DOHH2 (cell line): ENCODE results near the gene FRRS1.

ENCODE experiments used
- H3F3A ChIP-seq: fragments of 200-600 bp; sonication (generic), shearing (Covaris generic); 2 replicates; pipeline ENCODE4 v1.6.0; 2016; ENCODE audit warnings: antibody characterized with exemption, mild to moderate bottlenecking; ENCODE audit not compliant: control insufficient read depth, insufficient read depth
- H3K27ac ChIP-seq: fragments of 200-600 bp; sonication (generic); 2 replicates; pipeline ENCODE4 v1.5.1; 2014; ENCODE audit warnings: low read depth, mild to moderate bottlenecking, low read length, moderate library complexity
- H3K27me3 ChIP-seq: fragments of 200-600 bp; sonication (generic); 2 replicates; pipeline ENCODE4 v1.6.1; 2014; ENCODE audit warnings: mild to moderate bottlenecking, low read length, mixed read lengths; ENCODE audit not compliant: control insufficient read depth
- H3K36me3 ChIP-seq: fragments of 200-600 bp; sonication (generic); 2 replicates; pipeline ENCODE4 v1.6.1; 2014; ENCODE audit warnings: mild to moderate bottlenecking, low read length, moderate library complexity, mixed read lengths; ENCODE audit not compliant: control insufficient read depth
- H3K4me1 ChIP-seq: fragments of 200-600 bp; sonication (generic); 2 replicates; pipeline ENCODE4 v1.6.1; 2014; ENCODE audit warnings: mild to moderate bottlenecking, low read length, mixed read lengths; ENCODE audit not compliant: control insufficient read depth
- H3K4me2 ChIP-seq: fragments of 200-600 bp; sonication (generic); 2 replicates; pipeline ENCODE4 v1.6.0; 2014; ENCODE audit warnings: mild to moderate bottlenecking, low read length, moderate library complexity
- H3K4me3 ChIP-seq: fragments of 200-600 bp; sonication (generic); 2 replicates; pipeline ENCODE4 v1.5.1; 2014; ENCODE audit warnings: mild to moderate bottlenecking, low read length, mixed read lengths
- H3K79me2 ChIP-seq: fragments of 200-600 bp; sonication (generic); 2 replicates; pipeline ENCODE4 v1.6.1; 2014; ENCODE audit warnings: mild to moderate bottlenecking, low read length, mixed read lengths; ENCODE audit not compliant: control insufficient read depth
- H3K9me2 ChIP-seq: fragments of 200-600 bp; sonication (generic); replicated peaks from 2 replicates; pipeline ENCODE4 v1.6.1; 2014; ENCODE audit warnings: mild to moderate bottlenecking, low read length, mixed read lengths; ENCODE audit not compliant: control insufficient read depth
- H3K9me3 ChIP-seq: fragments of 200-600 bp; sonication (generic); 2 replicates; pipeline ENCODE4 v1.6.1; 2014; ENCODE audit warnings: antibody characterized with exemption, low read length, mixed read lengths; ENCODE audit not compliant: control insufficient read depth, insufficient read depth
- H4K20me1 ChIP-seq: fragments of 200-600 bp; sonication (generic); 2 replicates; pipeline ENCODE4 v1.6.0; 2014; ENCODE audit warnings: low read depth, mild to moderate bottlenecking, antibody characterized with exemption, low read length, moderate library complexity; ENCODE audit not compliant: control insufficient read depth, insufficient read depth
- EZH2phosphoT487 ChIP-seq: fragments of 200-600 bp; sonication (generic); IDR thresholded peaks from 2 replicates; pipeline ENCODE4 v1.6.1; 2017; ENCODE audit warnings: borderline replicate concordance, mild to moderate bottlenecking, antibody characterized with exemption, low read length, moderate library complexity, mixed read lengths
- TF ChIP-seq, protein P1 (sequence below): fragments of 200-600 bp; sonication (generic); IDR thresholded peaks from one replicate; pipeline ENCODE4 v1.5.1; 2014; ENCODE audit warnings: antibody characterized with exemption, mild to moderate bottlenecking, low read depth, low read length; ENCODE audit not compliant: poor library complexity, severe bottlenecking

Gene FRRS1

GRCh38 chr1:99811075-99811474 lies 44.6 kb upstream of the FRRS1 start:
- Histone ChIP-seq H3F3A (no peaks in the 10 kb centered on the region), H3K79me2 (no peaks in the 10 kb centered on the region), H3K4me1 (peaks cover 15% of the 10 kb centered on the region), H3K27me3 (peaks cover 5% of the 10 kb centered on the region; the same call in 1 of the 2 replicates), H3K36me3 (no peaks in the 10 kb centered on the region), H3K27ac (no peak overlapping the region), H3K4me2 (no peak overlapping the region), H3K4me3 (no peak overlapping the region), H3K9me3 (no peaks in the 10 kb centered on the region), H3K9me2 (no peaks in the 10 kb centered on the region), H4K20me1 (no peaks in the 10 kb centered on the region)
- TF ChIP-seq, protein P1, sequence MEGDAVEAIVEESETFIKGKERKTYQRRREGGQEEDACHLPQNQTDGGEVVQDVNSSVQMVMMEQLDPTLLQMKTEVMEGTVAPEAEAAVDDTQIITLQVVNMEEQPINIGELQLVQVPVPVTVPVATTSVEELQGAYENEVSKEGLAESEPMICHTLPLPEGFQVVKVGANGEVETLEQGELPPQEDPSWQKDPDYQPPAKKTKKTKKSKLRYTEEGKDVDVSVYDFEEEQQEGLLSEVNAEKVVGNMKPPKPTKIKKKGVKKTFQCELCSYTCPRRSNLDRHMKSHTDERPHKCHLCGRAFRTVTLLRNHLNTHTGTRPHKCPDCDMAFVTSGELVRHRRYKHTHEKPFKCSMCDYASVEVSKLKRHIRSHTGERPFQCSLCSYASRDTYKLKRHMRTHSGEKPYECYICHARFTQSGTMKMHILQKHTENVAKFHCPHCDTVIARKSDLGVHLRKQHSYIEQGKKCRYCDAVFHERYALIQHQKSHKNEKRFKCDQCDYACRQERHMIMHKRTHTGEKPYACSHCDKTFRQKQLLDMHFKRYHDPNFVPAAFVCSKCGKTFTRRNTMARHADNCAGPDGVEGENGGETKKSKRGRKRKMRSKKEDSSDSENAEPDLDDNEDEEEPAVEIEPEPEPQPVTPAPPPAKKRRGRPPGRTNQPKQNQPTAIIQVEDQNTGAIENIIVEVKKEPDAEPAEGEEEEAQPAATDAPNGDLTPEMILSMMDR = no peak
- TF ChIP-seq EZH2phosphoT487 = no peak

GRCh38 chr1:99808391-99809115 lies 42.1 kb upstream of the FRRS1 start:
- H4K20me1 ChIP-seq = no peaks in the 10 kb centered on the region
- no peaks in the 10 kb centered on the region for H3K36me3 ChIP-seq
- no peak for TF ChIP-seq EZH2phosphoT487
- TF ChIP-seq, protein P1 = peak; percentile 72
- no peaks in the 10 kb centered on the region for H3F3A ChIP-seq
- H3K9me3 ChIP-seq = no peaks in the 10 kb centered on the region
- H3K4me3 ChIP-seq = peak overlapping the region; percentile 18; the same call in 1 of the 2 replicates
- H3K79me2 ChIP-seq = no peaks in the 10 kb centered on the region
- peaks cover 20% of the 10 kb centered on the region for H3K27me3 ChIP-seq
- H3K4me1 ChIP-seq = peaks cover 15% of the 10 kb centered on the region
- H3K9me2 ChIP-seq = no peaks in the 10 kb centered on the region
- no peak overlapping the region for H3K27ac ChIP-seq
- H3K4me2 ChIP-seq = peak overlapping the region; percentile 43

DNA sequence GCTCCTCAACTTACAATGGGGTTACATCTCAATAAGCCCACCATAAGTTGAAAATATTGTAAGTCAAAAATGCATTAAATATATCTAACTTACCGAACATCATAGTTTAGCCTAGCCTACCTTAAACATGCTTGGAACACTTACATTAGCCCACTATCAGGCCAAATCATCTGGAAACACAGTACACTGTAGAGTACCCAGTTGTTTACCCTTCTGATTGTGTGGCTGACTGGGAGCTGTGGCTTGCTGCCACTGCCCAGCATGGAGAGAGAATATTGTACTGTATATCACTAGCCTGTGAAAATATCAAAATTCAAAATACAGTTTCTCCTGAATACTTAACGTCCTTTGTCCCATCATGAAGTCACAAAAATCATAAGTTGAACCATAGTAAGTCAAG lies 40.4 kb upstream of the FRRS1 start:
- no peaks in the 10 kb centered on the region for H3K9me3 ChIP-seq
- no peaks in the 10 kb centered on the region for H3K36me3 ChIP-seq
- H3F3A ChIP-seq = no peaks in the 10 kb centered on the region
- H3K27me3 ChIP-seq = peaks cover 21% of the 10 kb centered on the region
- peaks cover 15% of the 10 kb centered on the region for H3K4me1 ChIP-seq
- H3K27ac ChIP-seq = no peak overlapping the region
- H3K79me2 ChIP-seq = no peaks in the 10 kb centered on the region
- no peak overlapping the region for H3K4me3 ChIP-seq
- TF ChIP-seq EZH2phosphoT487 = no peak
- TF ChIP-seq, protein P1 = no peak
- no peaks in the 10 kb centered on the region for H4K20me1 ChIP-seq
- no peaks in the 10 kb centered on the region for H3K9me2 ChIP-seq
- no peak overlapping the region for H3K4me2 ChIP-seq
